ENCODE data around the gene PHACTR3.

PHACTR3 gene

DNA sequence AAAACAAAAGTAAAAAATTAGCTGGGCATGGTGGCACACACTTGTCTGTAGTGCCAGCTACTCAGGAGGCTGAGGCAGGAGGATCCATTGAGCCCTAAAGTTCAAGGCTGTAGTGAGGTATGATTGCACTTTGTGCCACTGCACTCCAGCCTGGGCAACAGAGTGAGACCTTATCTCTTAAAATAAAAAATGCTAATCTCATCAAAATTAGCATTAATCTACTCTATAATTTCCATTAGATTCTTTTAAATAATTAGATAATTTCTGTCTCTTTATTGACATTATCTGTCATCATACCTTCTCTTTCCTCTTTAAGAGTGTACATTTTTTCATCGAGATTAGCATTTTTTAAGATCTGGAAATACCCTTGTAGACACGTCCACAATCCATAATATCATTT is 48.0 kb downstream of the PHACTR3 start:
- DNase-seq = no peak

DNA sequence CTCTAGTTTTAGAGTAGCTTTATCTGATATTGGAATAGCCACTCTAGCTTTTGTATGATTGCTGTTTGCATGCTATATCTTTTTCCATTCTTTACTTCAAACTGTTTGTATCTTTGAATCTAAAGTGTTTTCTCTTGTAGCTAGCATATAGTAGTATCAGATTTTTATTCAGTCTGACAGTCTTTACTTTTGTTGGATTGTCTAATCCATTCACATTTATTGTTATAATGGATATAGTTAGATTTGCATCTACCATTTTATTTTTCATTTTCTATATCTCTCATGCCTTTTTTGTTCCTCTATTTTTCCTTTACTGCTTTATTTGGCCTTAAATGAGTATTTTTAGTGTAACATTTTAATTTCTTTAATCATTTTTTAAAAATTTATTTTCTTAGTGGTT is 52.1 kb downstream of the PHACTR3 start:
- DNase-seq = no peak

DNA sequence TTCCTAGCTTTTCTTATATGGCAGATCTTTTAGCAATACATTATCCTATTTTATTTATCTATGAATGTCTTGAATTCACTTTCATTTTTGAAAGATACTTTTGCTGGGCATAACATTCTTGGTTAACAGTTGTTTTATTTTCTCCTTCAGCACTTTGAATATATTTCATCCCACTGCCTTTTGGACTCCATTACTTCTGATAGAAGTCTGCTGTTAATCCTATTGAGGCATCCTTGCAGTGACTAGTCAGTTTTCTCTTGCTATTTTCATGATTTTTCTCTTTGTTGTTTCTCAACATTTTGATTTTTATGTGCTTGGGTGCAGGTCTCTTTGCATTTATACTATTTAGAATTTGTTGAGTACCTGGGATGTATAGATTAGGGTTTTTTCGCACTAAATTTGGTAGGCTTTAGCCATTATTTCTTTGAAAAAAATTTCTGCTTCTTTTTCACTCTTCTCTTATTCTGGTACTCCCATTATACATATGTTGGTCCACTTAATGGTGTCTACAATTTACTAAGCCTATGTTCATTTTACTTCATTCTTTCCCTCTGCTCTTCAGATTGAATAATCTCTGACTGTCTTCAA is 53.2 kb downstream of the PHACTR3 start:
- DNase-seq = no peak

DNA sequence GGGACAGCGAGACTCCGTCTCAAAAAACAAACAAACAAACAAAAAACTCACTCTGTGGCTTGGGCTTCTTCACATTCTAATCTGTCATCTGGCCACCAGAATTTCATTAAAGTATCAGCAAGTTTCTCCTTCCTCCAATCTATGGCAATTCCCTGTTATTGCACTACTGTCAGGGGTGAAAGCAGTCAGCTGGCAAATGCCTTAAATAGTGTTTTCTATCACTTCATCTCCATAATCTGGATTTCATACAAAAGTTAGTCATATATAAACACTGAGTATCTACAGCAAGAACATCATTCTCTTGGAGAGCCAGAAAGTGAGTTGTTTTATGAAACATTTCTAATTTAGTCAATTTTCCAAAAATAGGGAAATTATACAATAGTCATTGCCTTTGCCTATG is 56.1 kb downstream of the PHACTR3 start:
- no peak for DNase-seq

DNA sequence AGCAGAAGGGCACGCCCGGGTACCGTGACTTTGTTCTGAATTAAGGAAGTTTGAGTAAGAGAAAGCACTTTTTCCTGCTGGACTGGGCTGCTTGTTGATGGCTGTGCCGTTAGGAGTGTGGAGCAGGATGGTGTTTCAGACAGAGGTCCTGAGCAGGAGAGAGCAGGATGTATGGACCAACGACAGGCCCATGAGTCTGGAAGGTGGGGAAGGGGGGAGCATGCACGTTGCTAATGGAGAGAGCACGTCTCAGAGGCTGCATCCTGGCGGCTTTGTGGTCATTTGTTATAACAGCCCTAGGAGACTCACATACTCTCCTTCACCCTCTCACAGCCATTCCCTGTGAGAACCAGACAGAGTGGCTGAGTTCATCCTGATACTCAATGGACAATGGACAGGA is 56.8 kb downstream of the PHACTR3 start:
- no peak for DNase-seq

DNA sequence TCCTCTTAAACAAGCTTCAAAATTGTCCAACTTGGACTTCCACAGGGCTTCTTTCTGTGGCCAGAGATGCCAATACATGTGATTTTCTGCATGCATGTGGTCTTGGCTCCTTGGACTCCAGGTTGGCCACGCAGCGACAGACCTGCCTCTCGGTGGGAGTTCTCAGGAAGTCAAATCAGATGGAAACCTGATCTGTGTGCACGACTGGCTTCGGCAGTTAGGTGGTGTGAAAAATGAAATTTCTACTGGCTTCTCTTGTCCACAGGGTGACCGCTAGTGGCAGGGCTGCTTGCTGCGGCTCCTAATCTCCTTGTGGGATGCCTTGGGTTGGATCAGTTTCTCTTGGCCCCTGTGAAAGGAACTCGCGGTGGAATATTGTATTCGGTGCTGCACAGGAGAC is 57.3 kb downstream of the PHACTR3 start:
- no peak for DNase-seq

DNA sequence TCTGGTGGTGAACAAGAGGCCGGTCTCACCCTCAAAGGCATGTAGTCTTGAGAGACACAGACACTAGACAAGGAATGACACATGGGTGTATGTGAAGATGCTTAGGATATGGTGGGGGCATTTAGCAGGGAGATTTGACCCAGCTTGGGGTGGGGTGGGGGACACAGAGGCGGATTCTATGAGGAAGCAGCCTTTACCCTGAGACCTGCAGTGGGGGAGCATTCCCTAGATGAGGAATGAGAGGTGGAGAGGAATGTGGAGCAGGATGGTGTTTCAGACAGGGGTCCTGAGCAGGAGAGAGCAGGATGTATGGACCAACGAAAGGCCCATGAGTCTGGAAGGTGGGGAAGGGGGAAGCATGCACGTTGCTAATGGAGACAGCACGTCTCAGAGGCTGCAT is 57.8 kb downstream of the PHACTR3 start:
- no peak for DNase-seq

DNA sequence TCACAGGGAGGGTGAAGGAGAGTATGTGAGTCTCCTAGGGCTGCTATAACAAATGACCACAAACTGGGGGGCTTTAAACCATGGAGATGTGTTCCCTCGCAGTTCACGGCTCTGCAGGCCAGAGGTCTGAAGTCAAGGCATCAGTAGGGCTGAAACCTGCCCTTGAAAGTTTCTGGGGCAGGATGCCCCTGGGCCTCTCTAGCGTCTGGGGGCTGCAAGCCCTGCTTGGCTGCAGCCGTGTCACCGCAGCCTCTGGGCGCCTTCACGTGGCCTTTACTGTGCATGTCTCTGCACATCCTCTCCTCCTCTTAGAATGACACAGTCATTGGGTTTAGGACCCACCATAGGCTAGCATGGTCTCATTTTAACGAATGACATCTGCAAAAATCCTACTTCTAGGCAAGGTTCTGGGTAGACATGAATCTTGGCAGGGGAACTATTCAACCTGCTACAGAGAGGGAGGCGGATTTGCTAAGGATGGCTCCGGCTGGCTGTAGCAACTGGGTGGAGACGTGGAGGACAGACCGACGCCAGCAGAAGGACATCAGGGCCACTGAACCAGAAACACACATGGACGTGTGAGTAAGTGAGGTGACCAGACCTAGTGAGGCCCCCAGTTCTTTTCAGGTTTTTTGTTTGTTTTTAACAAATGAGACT is 58.6 kb downstream of the PHACTR3 start:
- DNase-seq = no peak

DNA sequence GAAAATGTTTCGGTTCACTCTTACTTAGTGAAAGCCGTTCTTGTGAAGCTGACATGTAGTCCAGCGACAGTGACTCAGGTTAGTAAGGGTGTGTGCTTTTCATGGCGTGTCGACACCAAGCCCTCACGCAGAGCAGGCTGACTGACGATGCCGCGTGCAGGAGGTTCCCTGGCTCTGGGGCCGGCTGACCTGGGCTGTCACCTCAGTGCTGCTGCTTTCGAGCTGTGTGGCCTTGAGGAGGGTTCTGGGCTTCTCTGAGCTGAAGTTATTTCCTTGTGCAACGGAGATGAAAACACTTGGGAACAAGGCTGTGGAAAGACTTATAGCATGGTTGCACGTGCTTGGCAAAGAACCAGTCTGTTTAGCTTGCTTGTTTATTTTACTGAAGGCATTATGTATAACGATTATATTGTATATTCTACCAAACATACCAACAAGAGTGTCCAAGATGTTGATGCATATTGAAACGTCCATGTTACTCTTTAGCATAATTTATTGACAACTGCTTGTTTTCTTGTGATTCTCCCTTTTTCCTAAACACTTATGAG is 59.2 kb downstream of the PHACTR3 start:
- no peak for DNase-seq

DNA sequence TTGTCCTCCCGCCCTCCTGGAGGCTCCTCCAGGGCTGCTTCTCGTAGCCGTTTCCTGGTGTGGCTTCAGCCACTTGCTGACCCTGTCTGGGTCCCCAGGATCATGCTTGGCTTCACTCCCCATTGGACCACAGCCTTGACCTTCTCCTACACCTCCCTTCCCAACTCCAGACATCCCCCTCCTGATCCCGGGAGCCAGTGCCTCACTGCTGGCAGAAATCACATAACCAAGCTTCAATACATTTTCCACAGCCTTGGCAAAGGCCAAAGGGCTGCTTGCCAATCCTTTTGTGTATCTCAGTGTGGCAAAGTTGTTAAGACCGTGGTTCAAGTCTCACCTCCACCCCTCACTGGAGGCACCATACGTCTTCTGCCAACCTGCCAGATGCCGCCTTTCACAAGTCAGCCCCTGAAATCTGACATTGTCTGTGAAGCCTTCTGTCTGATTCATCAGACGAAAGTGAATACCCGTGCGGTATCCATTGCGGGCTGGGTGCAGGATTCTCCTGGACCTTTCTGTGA is 60.1 kb downstream of the PHACTR3 start:
- no peak for DNase-seq

DNA sequence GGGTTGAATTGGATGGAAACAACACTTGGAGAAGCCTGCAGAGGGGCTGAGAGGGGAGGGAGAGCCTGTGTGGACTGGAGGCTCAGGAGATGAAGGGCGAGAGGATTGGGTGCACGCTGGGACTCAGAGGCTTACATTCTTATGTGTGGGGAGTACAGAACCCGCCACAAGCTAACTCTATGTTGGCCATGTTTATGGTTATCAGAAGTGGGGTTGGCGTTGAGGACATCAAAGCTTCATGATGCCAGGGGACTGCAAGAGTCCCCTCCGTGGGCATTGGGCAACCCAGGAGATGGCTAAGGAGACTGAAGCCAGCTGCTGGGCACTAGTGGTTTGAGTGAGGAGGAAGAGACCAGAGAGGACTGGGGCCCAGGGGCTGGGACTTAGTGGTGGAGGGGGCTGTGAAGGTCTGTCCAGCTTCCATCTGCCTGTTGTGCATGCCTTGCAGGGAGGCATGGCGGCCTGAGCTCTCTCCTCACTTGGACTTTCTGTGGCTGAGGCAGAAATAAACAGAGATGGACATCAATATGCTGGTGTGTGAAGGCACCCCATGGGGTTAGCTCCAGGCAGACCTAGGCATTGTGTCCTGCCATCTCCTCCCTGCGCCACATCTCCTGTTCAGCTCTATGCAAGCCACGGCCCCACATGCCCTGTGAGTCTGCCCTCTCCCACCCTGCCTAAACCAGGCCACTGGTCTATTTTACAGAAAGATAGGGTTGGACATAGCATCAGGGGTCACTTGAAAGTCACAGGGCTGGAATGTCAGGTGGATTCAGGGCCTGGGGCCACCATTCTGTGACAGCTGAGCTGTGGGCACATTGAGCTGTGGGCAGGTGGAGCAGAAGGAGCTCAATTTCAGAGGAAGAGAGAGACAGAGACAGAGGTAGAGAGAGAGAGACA is 61.6 kb downstream of the PHACTR3 start:
- no peak for DNase-seq

DNA sequence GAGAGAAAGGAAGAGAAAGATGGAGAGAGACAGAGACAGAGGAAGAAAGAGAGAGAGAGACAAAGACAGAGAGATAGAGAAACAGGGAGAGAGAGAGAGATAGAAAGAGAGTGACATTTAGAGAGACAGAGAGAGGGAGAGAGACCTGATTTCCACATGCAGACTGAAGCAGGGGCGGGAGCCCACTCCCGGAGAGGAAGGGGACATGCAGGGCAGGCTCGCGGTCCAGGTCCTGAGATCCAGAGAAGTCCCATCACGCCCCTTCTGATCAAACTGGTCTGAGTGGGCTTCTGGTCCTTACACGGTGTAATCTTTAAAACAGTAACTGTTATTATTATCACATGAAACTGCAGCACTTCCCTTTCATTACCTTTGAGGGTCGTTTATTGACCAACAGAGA is 62.2 kb downstream of the PHACTR3 start:
- no peak for DNase-seq

DNA sequence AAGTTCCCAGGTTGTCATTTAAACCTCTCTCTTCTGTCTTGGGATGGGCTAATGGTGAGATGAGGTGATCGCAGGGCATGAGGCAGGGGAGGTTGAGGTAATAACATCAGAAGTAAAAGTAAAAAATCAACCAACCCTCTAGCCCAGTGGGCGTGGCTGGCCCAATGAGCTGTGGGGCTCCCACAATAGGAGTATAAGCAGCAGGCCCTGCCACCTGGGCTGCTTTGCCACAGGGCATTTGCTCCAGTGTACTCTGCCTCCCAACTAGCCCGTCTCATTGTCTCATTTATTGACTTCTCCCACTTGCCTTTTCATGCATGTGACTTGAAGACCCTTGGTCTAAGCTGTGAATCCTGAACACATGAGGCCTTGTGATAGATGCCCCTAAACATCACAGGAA is 62.8 kb downstream of the PHACTR3 start:
- DNase-seq = no peak

DNA sequence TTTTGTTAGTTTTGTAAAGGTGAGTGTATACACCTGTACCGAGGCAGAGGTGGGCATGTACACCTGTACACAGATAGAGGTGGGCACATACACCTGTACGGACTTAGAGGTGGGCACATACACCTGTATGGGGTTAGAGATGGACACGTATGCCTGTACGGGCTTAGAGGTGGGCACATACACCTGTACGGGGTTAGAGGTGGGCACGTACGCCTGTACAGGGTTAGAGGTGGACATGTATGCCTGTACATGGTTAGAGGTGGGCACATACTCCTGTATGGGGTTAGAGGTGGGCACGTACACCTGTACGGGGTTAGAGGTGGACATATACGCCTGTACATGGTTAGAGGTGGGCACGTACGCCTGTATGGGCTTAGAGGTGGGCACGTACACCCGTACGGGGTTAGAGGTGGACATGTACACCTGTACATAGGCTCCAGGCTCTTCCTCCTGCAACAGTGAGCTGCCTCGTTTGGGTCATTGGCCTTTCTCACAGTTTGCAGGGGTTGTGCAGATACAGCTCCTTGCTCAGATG is 63.7 kb downstream of the PHACTR3 start:
- DNase-seq = no peak

DNA sequence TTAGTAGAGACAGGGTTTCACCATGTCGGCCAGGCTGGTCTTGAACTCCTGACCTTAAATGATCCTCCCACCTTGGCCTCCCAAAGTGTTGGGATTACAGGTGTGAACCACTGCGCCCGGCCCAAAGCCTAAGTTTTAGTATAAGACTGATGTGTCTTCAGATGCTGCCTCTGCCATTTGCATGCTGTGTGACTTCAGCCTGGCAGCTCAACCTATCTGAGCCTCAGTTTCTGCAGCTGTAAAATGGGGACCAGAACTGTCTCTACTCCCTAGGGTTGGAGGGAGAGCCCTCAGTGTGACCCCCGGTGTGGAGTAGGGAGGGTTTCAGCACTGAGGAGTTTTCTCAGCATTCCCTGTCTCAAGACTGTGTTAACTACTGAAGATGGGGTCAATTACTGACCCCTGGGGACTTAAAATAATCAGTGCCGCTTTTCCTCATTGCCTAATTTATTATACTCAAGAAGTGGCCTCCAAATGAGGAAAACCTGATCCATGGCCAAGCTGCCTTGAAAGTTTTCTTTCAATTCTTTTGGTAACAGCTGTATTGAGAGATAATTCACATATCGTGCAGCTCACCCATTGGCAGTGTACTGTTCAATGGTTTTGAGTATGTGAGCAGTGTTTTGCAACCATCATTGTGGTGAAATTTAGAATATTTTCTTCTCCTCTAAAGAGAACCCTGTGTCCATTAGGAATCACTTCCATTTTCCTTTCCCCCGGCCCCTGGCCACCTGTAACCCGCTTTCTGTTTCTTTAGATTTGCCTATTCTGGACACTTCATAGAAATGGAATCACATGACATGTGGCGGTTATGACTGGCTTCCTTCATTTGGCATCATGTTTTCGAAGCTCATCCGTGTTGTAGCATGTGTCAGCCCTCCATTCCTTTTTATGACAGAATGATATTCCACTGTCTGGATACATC is 64.8 kb downstream of the PHACTR3 start:
- no peak for DNase-seq

DNA sequence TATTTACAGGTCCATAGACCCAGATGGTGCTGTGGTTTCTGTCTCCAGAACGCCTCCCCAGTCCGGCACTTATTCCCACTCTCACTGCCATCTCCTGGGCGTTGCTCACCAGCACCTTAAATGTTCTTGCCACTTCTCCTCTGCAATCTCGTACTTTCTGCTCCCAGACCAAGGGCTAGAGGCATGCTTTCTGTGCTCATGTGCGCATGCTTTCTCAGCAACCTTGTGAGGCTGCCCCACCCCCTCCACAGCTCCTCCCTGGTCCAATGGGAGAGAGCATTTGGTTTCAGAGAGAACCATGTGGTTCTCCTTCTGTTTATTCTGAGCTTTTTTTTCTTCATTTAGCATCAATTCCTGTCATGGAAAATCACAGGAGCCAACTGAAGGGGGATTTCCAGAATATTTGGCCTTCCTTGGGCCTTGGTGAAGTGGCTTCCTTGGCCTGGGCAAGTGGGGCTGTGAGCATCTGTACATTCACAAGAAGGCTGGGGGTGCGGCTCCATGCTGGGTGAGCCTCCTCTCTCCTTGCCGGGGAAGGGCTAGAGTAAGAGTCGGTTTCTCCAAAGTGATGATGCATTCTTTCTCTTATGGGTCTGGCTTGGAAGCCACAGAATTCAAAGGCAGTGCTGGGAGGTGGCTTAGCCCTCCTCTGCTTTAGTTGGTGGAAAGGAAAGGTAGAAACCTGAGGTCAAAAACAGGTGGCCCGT is 66.6 kb downstream of the PHACTR3 start:
- no peak for DNase-seq

DNA sequence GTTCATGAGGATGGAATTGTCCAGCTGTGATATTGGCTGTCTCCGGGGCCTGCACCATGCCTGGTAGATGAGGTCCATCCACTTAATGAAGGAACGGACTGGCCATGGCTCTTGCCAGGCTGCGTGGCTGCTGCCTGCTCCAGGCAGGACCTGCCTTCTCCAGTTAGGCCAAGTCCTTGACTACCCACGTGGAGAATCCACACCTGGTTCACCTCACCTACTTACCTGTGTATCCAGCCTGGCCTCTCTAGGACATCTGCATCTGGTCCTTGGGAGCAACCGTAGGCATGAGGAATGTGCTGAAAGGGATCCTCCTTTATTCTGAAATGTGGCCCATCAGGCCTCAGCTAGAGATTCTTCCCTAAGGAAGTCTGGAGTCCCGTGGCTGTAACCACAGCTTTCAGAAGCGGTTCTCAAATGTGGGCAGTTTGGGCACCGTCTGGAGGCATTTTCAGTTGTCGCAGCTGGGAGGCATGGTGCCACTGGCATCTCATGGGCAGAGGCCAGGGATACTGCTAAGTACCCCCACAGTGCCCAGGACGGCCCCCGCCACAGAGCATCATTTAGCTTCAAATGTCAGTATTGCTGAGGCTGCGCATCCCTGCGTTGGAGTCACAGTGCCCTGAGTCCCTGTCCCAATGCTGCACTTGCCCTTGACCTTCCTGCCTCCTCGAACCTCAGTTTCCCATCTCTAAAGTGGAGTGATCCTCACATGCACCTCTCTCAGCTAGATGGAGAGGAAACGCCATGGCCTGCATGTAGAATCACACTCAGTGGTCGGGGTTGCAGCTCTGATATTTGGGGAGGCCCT is 67.5 kb downstream of the PHACTR3 start:
- DNase-seq = no peak

DNA sequence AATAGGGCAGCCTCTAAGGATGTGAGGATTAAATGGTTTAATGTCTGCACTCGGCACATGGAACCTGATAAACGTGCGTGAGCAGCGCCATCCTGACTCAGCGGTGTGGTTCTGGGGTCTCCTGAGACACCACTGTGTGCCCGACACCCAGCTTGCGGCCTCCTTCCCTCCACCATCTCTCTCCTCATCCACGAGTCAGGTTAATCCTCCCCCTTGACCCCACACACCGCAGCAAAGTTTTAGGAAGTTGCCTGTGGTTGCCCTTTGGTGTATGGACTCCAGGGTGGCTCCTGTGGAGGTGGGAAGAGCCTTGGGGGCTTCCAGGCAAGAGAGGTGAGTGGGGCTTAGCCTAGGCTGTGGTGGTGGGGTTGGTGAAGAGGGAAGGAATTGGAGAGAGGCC is 68.2 kb downstream of the PHACTR3 start:
- DNase-seq = no peak

DNA sequence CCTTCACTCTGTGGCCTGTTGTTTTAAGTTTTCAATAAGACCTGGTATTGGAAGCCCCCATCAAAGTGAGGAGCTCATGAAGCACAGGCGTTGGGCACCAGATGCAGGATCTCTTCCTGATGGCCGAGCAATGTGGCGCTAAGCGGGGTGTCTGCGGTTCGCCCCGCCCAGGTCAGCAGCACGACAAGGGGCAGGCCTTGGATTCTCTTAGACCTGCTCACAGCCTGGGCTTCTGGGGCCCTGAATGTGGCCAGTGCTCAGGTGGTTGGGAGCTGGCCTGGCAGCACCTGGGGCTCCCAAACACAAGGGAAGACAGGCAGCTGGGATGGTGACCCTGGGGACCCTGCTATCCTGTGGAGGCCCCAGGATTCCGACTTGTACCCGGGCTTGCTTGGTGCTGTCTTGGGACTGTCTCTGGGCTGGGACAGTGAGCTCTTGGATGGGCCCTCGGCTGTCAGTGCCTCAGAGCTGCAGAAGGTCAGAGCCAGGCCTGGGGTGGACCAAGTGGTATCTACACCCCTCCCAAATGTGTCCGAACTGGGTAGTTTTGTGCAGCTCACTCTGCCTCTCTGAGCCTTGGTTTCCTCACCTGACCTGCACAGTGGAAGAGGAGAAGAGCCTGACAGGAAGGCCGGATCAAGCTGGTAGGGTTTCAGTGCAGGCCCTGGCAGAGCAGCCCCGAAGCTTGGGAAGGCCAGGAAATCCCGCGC is 69.1 kb downstream of the PHACTR3 start:
- DNase-seq = no peak

DNA sequence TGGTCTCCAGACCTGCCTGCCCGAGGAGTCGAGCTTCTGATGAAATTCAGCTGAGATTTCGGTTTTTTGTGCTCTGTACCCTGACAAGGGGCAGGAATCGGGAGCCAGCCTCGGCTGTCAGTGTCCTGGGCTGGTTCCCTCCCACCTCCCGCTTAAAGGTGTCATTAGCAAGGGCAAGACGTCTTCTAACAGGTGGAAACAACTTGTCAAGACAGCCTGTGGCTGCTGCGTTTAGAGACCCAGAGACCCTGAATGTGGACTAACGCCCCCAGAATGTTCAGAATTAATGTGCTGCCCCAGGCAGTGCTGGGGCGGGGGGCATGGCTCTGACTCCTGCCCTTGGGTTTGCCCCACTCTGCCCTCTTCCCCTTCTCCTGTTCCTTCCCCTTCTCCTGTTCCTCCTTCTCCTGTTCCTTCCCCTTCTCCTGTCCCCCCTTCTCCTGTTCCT is 69.7 kb downstream of the PHACTR3 start:
- DNase-seq = no peak
